Measurements from ENCODE around the gene NSUN5.

Gene NSUN5

DNA sequence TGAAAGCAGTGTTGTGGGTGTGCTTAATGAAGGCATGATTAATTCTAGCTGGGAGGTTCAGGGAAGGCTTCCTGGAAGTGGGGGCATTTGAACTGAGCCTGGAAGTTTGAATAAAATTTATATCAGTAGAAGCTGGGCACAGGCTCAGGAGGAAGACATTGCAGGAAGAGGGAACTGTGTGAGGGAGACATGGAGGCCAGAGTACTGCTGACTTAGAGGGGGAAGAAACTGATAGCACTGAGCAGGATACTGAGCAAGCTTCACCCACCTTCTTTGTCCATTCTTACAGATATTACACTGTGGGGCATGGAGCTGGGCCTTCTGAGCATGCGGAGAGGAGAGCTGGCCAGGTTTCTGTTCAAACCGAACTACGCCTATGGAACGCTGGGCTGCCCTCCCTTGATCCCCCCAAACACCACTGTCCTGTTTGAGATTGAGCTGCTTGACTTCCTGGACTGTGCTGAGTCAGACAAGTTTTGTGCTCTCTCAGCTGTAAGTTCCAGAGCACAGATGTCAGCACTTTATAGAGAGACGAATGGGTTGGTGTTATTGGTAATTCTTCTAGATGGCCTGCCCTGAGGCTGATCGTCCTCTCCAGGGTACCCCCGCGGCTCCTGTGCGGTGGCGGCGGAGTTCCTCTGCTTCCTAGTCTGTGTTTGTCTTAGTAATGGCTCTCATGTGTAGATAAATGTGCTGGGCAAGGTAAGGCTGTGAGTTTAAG is 21.4 kb upstream of the NSUN5 start:
- H3K27ac ChIP-seq (ENCODE audit: extremely low read depth, low read depth, low read length): no peak overlapping the region
- TF ChIP-seq GLI2 (tag by site-specific recombination; IDR thresholded peaks at IDR 0.05; ENCODE audit: borderline replicate concordance, low read depth) (no peak), ZNF214 (tag by site-specific recombination; IDR thresholded peaks at IDR 0.05; ENCODE audit: borderline replicate concordance) (no peak), ZNF24 (tag by site-specific recombination; IDR thresholded peaks at IDR 0.05) (no peak), ZNF138 (tag by site-specific recombination; IDR thresholded peaks at IDR 0.05; ENCODE audit: borderline replicate concordance) (no peak), OSR2 (tag by site-specific recombination; IDR thresholded peaks at IDR 0.05) (peak; percentile 24; the same call in 1 of the 2 replicates), GLIS1 (tag by site-specific recombination; IDR thresholded peaks at IDR 0.05) (peak; percentile 37; the same call in 1 of the 2 replicates), ZNF416 (tag by site-specific recombination; IDR thresholded peaks at IDR 0.05) (no peak), ZFHX2 (tag by site-specific recombination; conservative IDR thresholded peaks at IDR 0.05) (no peak), ZNF776 (tag by site-specific recombination; IDR thresholded peaks at IDR 0.05; ENCODE audit: borderline replicate concordance) (no peak), ZNF391 (tag by site-specific recombination; IDR thresholded peaks at IDR 0.05; ENCODE audit: borderline replicate concordance, low read depth) (no peak), ZBTB17 (tag by site-specific recombination; IDR thresholded peaks at IDR 0.05) (peak; percentile 88; the same call in 1 of the 2 replicates), ZNF610 (tag by site-specific recombination; IDR thresholded peaks at IDR 0.05; ENCODE audit: borderline replicate concordance) (no peak), ZBTB48 (tag by site-specific recombination; IDR thresholded peaks at IDR 0.05) (no peak), YY1 (tag by site-specific recombination; IDR thresholded peaks at IDR 0.05) (no peak)
- TF ChIP-seq, protein P1, sequence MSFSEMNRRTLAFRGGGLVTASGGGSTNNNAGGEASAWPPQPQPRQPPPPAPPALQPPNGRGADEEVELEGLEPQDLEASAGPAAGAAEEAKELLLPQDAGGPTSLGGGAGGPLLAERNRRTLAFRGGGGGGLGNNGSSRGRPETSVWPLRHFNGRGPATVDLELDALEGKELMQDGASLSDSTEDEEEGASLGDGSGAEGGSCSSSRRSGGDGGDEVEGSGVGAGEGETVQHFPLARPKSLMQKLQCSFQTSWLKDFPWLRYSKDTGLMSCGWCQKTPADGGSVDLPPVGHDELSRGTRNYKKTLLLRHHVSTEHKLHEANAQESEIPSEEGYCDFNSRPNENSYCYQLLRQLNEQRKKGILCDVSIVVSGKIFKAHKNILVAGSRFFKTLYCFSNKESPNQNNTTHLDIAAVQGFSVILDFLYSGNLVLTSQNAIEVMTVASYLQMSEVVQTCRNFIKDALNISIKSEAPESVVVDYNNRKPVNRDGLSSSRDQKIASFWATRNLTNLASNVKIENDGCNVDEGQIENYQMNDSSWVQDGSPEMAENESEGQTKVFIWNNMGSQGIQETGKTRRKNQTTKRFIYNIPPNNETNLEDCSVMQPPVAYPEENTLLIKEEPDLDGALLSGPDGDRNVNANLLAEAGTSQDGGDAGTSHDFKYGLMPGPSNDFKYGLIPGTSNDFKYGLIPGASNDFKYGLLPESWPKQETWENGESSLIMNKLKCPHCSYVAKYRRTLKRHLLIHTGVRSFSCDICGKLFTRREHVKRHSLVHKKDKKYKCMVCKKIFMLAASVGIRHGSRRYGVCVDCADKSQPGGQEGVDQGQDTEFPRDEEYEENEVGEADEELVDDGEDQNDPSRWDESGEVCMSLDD (tag by site-specific recombination; IDR thresholded peaks at IDR 0.05): no peak
- TF ChIP-seq, protein P2, sequence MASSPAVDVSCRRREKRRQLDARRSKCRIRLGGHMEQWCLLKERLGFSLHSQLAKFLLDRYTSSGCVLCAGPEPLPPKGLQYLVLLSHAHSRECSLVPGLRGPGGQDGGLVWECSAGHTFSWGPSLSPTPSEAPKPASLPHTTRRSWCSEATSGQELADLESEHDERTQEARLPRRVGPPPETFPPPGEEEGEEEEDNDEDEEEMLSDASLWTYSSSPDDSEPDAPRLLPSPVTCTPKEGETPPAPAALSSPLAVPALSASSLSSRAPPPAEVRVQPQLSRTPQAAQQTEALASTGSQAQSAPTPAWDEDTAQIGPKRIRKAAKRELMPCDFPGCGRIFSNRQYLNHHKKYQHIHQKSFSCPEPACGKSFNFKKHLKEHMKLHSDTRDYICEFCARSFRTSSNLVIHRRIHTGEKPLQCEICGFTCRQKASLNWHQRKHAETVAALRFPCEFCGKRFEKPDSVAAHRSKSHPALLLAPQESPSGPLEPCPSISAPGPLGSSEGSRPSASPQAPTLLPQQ (tag by site-specific recombination; IDR thresholded peaks at IDR 0.05): no peak
- CTCF ChIA-PET: interaction anchor here (1.2 to 1.4 kb wide), 2 partner anchors 12 to 122 kb away, joined by 4 read pairs; no protein-coding TSS in a partner anchor

DNA sequence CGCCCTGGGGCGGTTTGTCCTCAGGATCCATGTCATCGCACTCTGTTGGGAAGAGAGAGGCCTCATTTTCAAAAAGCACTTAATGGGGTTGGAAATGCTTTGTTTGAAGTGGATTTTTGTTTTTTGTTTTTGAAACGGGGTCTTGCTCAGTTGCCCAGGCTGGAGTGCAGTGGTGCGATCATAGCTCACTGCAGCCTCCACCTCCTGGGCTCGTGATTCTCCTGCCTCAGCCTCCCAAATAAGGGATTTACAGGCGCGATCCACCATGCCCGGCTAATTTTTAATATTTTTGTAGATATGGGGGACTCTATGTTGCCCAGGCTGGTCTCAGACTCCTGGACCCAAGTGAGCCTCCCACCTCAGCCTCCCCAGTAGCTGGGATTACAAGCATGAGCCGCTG is 20.1 kb upstream of the NSUN5 start:
- H3K9me3 ChIP-seq (ENCODE audit: control insufficient read depth, insufficient read depth, low read depth, low read length): no peaks in the 10 kb centered on the region
- TF ChIP-seq ZSCAN16 (tag by site-specific recombination; IDR thresholded peaks at IDR 0.05): no peak
- TF ChIP-seq ZSCAN23 (tag by site-specific recombination; IDR thresholded peaks at IDR 0.05): no peak
- peak; percentile 31; the same call in 1 of the 2 replicates for TF ChIP-seq ZNF121 (tag by site-specific recombination; IDR thresholded peaks at IDR 0.05)
- no peak overlapping the region for H3K27ac ChIP-seq (ENCODE audit: extremely low read depth, low read depth, low read length)
- POLR2A ChIA-PET: no interaction called here
- no peaks in the 10 kb centered on the region for H3K4me1 ChIP-seq (ENCODE audit: control insufficient read depth, insufficient read depth, low read length)
- no peak overlapping the region for H3K4me3 ChIP-seq (ENCODE audit: low read depth, low read length)
- no peaks in the 10 kb centered on the region for H3K36me3 ChIP-seq (ENCODE audit: control insufficient read depth in 2 of 2, insufficient read depth in 1 of 2, low read length in 2 of 2)
- CTCF ChIA-PET: no interaction called here

More for the DNA sequence above, 21.4 kb upstream of the NSUN5 start:
- Histone ChIP-seq H3K4me3 (ENCODE audit: low read depth, low read length) (no peak overlapping the region), H3K4me1 (ENCODE audit: control insufficient read depth, insufficient read depth, low read length) (no peaks in the 10 kb centered on the region), H3K36me3 (ENCODE audit: control insufficient read depth in 2 of 2, insufficient read depth in 1 of 2, low read length in 2 of 2) (no peaks in the 10 kb centered on the region), H3K9me3 (ENCODE audit: control insufficient read depth, insufficient read depth, low read depth, low read length) (no peaks in the 10 kb centered on the region)
- POLR2A ChIA-PET: interaction anchor here (0.5 kb wide), 1 partner anchor 23 kb away, joined by 5 read pairs; no protein-coding TSS in a partner anchor
